GM23338 (cell line): ENCODE data around the gene DGCR6L. TPM values are rescaled to one million over a fixed set of nuclear protein-coding genes. Genes with fewer than 3 reads are reported as not detected.
"Not testable (repeated sequence)": the region's sequence is repeated elsewhere in the genome, so short reads cannot be mapped to it uniquely, and the experiment has no call there.

ENCODE experiments used
- ATAC-seq: fragments of 200-7000 bp; cut with Tn5 transposase; 3 replicates; pipeline ENCODE4 v1.9.1; 2020
- DNase-seq: peaks from one replicate; pipeline ENCODE4 v3.0.0-alpha.2; 2015; ENCODE audit warnings: low spot score
- H2AFZ ChIP-seq: fragments of 200-600 bp; sonication (generic); 2 replicates; pipeline ENCODE4 v1.8.0; 2016; ENCODE audit warnings: antibody characterized with exemption, mild to moderate bottlenecking, moderate library complexity
- H3F3A ChIP-seq: fragments of 200-600 bp; sonication (generic); replicated peaks from 2 replicates; pipeline ENCODE4 v1.8.0; 2017; ENCODE audit warnings: antibody characterized with exemption, mixed run types, low read depth
- H3K27ac ChIP-seq: fragments of 200-600 bp; sonication (generic); 2 replicates; pipeline ENCODE4 v1.6.1; 2016; ENCODE audit warnings: low read depth
- H3K27me3 ChIP-seq: fragments of 200-600 bp; sonication (generic); 2 replicates; pipeline ENCODE4 v1.8.0; 2016; ENCODE audit warnings: mild to moderate bottlenecking, mixed run types, moderate library complexity; ENCODE audit not compliant: insufficient read depth
- H3K36me3 ChIP-seq: fragments of 200-600 bp; sonication (generic); 2 replicates; pipeline ENCODE4 v1.8.0; 2016; ENCODE audit warnings: mild to moderate bottlenecking; ENCODE audit not compliant: insufficient read depth
- H3K4me1 ChIP-seq: fragments of 200-600 bp; sonication (generic); 2 replicates; pipeline ENCODE4 v1.8.0; 2016; ENCODE audit warnings: mild to moderate bottlenecking, moderate library complexity; ENCODE audit not compliant: insufficient read depth
- H3K4me2 ChIP-seq: fragments of 200-600 bp; sonication (generic); 2 replicates; pipeline ENCODE4 v1.7.1; 2017; ENCODE audit warnings: mixed run types
- H3K4me3 ChIP-seq: fragments of 200-600 bp; sonication (generic); 2 replicates; pipeline ENCODE4 v1.6.1; 2016; ENCODE audit warnings: mixed run types
- H3K79me2 ChIP-seq: fragments of 200-600 bp; sonication (generic); replicated peaks from 2 replicates; pipeline ENCODE4 v1.8.0; 2017; ENCODE audit warnings: mild to moderate bottlenecking; ENCODE audit not compliant: insufficient read depth
- H3K9me2 ChIP-seq: fragments of 200-600 bp; sonication (generic); 2 replicates; pipeline ENCODE4 v1.8.0; 2017; ENCODE audit not compliant: insufficient read depth
- H4K20me1 ChIP-seq: fragments of 200-600 bp; sonication (generic); replicated peaks from 2 replicates; pipeline ENCODE4 v1.8.0; 2017; ENCODE audit warnings: mild to moderate bottlenecking; ENCODE audit not compliant: insufficient read depth
- H3K27ac Mint-ChIP-seq: 2 replicates; pipeline ENCODE4 v1.8.0; 2020; ENCODE audit warnings: inconsistent platforms, mild to moderate bottlenecking, moderate library complexity, mixed read lengths
- H3K27me3 Mint-ChIP-seq: 3 replicates; pipeline ENCODE4 v1.8.0; 2022; ENCODE audit warnings: low read depth, mild to moderate bottlenecking, moderate library complexity, mixed read lengths, inconsistent platforms; ENCODE audit not compliant: insufficient read depth, poor library complexity
- H3K36me3 Mint-ChIP-seq: 3 replicates; pipeline ENCODE4 v1.8.0; 2021; ENCODE audit warnings: low read depth, mild to moderate bottlenecking, inconsistent platforms, moderate library complexity, mixed read lengths
- H3K4me1 Mint-ChIP-seq: 3 replicates; pipeline ENCODE4 v1.8.0; 2020; ENCODE audit warnings: mild to moderate bottlenecking, inconsistent platforms, mixed read lengths
- H3K4me3 Mint-ChIP-seq: 3 replicates; pipeline ENCODE4 v1.8.0; 2021; ENCODE audit warnings: moderate library complexity, mild to moderate bottlenecking, inconsistent platforms, mixed read lengths
- H3K9me3 Mint-ChIP-seq: 3 replicates; pipeline ENCODE4 v1.8.0; 2020; ENCODE audit warnings: moderate library complexity, mild to moderate bottlenecking, inconsistent platforms, mixed read lengths
- CTCF ChIP-seq, 2 experiments: fragments of 200-600 bp in 1 of 2; sonication (generic) in 1 of 2; conservative IDR thresholded peaks; 2 replicates each; pipeline versions ENCODE4 v1.5.1 to v1.6.1; 2016 to 2017; ENCODE audit warnings: antibody characterized with exemption in 2 of 2, low read depth in 2 of 2, mild to moderate bottlenecking in 2 of 2, moderate library complexity in 1 of 2
- EZH2phosphoT487 ChIP-seq: fragments of 200-600 bp; sonication (generic); IDR thresholded peaks from one replicate; pipeline ENCODE4 v1.8.1; 2018; ENCODE audit warnings: antibody characterized with exemption; ENCODE audit not compliant: unreplicated experiment
- JUNB ChIP-seq: IDR thresholded peaks from one replicate; pipeline ENCODE4 v1.6.1; 2016; ENCODE audit warnings: antibody characterized with exemption; ENCODE audit not compliant: unreplicated experiment
- POLR2AphosphoS5 ChIP-seq: IDR thresholded peaks from 2 replicates; pipeline ENCODE4 v1.6.1; 2016; ENCODE audit warnings: antibody characterized with exemption, low read depth
- REST ChIP-seq: IDR thresholded peaks from one replicate; pipeline ENCODE4 v1.6.1; 2018; ENCODE audit warnings: antibody characterized with exemption; ENCODE audit not compliant: unreplicated experiment
- STAT1 ChIP-seq: IDR thresholded peaks from one replicate; pipeline ENCODE4 v1.6.1; 2016; ENCODE audit warnings: antibody characterized with exemption; ENCODE audit not compliant: unreplicated experiment
- ZNF331 ChIP-seq: fragments of 250-450 bp; sonication (Bioruptor Pico); IDR thresholded peaks from 2 replicates; pipeline ENCODE4 v1.5.0; 2020; ENCODE audit warnings: low read depth, mild to moderate bottlenecking, moderate library complexity
- polyA plus RNA-seq: library from polyadenylated mRNA; unstranded; fragments of >200 nt; fragmentation: Nextera tagmentation; extraction: Ambion mirVana; gene quantifications from 2 replicates; pipeline ENCODE4 v1.2.1, GENCODE V29; 2016
- total RNA-seq: library from RNA; depleted of rRNA; stranded (reverse); fragments of >200 nt; shearing (Covaris generic); gene quantifications from 2 replicates; pipeline ENCODE4 v1.2.3, GENCODE V29; 2014
- TF ChIP-seq, protein P1 (sequence below): IDR thresholded peaks from 2 replicates; pipeline ENCODE4 v1.6.1; 2016; ENCODE audit warnings: antibody characterized with exemption

DGCR6L gene
- total and polyA plus RNA-seq, 2 experiments from 2014 or later = 66.3 to 85.9 TPM

DNA sequence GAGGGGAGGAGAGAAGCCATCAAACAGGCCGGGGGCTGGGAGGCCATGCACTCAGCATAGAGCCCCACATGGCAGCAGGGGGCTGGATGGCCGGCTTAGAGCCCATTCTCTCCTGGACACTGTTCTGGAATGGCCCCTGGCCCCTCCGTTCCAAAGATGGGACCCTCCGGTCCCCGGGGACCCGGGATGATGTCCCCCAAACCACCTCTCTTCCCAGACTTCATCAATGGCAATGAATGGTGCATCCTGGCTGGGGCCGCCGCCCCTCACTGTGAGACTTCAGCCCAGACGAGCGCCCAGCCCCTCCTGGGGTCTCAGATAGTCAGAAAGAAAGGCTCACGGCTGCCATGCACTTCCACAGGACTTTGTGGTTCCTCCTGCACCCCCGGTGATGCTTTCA lies 38.0 kb downstream of the DGCR6L start (continued):
- TF ChIP-seq CTCF (conservative IDR thresholded peaks at IDR 0.05; ENCODE audit: low read depth in 2 of 2) (no peak), REST (no peak)

DNA sequence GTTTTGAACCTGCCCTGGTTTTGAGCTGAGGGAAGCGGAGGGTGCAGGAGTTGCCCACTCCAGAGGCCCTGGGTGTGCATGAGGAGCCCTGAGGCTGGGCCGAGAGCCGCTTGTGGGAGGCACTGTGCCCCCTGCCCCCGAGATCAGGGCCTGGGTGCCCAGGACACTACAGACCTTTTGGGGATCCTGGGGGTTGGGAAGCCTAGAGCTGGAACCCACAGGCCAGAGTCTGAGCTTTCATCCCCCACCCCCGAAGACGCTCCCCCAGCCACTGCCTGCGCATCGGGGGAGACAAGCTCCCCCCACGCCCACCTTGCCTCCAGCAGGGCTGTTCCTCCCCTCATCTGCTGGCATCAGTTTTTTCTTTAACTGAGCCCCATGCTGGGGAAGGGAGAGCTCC lies 38.4 kb downstream of the DGCR6L start:
- H3K27ac ChIP-seq, H3K4me2 ChIP-seq, H3K9me3 Mint-ChIP-seq, H3K9me2 ChIP-seq, ATAC-seq, H3K27me3 ChIP-seq, H3K4me3 Mint-ChIP-seq, H3K27ac Mint-ChIP-seq, H3K27me3 Mint-ChIP-seq, H3K4me1 Mint-ChIP-seq, H4K20me1 ChIP-seq, H3K4me3 ChIP-seq, H2AFZ ChIP-seq, DNase-seq, H3F3A ChIP-seq, H3K4me1 ChIP-seq, H3K79me2 ChIP-seq, H3K36me3 ChIP-seq, H3K36me3 Mint-ChIP-seq: not testable (repeated sequence)

DNA sequence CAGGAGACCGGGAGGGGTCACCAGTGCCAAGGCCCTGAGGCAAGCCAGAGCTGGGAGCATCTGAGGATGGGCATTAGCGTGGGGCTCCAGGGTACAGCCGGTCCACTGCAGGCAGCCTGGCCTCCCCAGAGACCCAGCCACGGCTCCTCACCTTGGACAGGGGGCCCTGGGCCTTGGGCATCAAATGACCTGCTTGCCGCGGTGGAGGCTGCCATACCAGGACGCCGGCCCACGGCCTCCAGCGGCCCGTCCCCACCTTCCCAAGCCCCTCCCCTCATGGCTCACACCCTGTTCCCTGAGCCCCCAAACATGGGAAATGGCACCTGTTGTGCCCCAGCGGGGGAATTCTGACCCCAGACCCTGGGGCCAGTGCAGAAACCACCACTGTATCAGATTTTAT lies 39.0 kb downstream of the DGCR6L start:
- H3K27ac ChIP-seq = no peak overlapping the region
- no peaks in the 10 kb centered on the region for H3K9me3 Mint-ChIP-seq

DNA sequence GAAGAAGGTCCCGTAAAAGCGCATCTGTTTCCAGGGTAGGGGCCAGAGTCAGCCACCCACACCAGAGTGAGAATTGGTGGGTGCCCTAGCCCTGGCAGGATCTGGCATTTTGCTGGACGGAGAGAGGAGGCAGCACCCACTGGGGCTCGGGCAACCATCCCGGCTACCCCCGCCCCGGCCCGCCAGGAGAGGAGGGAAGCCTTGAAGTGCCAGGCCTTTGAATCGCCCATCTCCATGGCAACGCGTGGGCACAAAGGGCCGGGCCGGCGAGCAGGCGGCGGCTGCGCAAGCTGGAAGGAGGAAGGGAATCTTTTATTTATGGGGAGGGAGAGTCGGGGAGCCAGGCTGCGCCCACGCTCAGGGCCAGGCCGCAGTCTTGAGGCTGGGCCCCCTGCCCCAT lies 39.7 kb downstream of the DGCR6L start:
- H3K4me2 ChIP-seq, H3K79me2 ChIP-seq, H3K27me3 Mint-ChIP-seq, H3K9me3 Mint-ChIP-seq, ATAC-seq, H3F3A ChIP-seq, H3K4me1 ChIP-seq, H4K20me1 ChIP-seq, H3K36me3 Mint-ChIP-seq, H3K4me3 Mint-ChIP-seq, H3K9me2 ChIP-seq, H2AFZ ChIP-seq, H3K4me1 Mint-ChIP-seq, H3K4me3 ChIP-seq, H3K36me3 ChIP-seq, H3K27ac Mint-ChIP-seq, H3K27me3 ChIP-seq, DNase-seq, H3K27ac ChIP-seq: not testable (repeated sequence)

More for the DNA sequence above, 39.0 kb downstream of the DGCR6L start:
- DNase-seq = no peak
- Mint-ChIP-seq H3K27ac (no peak overlapping the region), H3K27me3 (no peaks in the 10 kb centered on the region), H3K4me1 (peaks cover 3% of the 10 kb centered on the region), H3K4me3 (no peak overlapping the region), H3K36me3 (no peaks in the 10 kb centered on the region)
- Histone ChIP-seq H3F3A (no peaks in the 10 kb centered on the region), H2AFZ (no peak overlapping the region), H4K20me1 (no peaks in the 10 kb centered on the region), H3K4me2 (no peak overlapping the region), H3K27me3 (no peaks in the 10 kb centered on the region), H3K9me2 (no peaks in the 10 kb centered on the region), H3K4me3 (no peak overlapping the region), H3K36me3 (no peaks in the 10 kb centered on the region), H3K79me2 (no peaks in the 10 kb centered on the region), H3K4me1 (no peaks in the 10 kb centered on the region)
- no peak for TF ChIP-seq POLR2AphosphoS5
- TF ChIP-seq ZNF331 (CRISPR knock-in tag) = no peak
- no peak for TF ChIP-seq STAT1
- TF ChIP-seq, protein P1, sequence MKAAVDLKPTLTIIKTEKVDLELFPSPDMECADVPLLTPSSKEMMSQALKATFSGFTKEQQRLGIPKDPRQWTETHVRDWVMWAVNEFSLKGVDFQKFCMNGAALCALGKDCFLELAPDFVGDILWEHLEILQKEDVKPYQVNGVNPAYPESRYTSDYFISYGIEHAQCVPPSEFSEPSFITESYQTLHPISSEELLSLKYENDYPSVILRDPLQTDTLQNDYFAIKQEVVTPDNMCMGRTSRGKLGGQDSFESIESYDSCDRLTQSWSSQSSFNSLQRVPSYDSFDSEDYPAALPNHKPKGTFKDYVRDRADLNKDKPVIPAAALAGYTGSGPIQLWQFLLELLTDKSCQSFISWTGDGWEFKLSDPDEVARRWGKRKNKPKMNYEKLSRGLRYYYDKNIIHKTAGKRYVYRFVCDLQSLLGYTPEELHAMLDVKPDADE = no peak
- no peak for TF ChIP-seq JUNB
- TF ChIP-seq EZH2phosphoT487 = no peak
- no peak for ATAC-seq
